Sigmoid colon (tissue), 7 donors: ENCODE results near the gene UBXN11. TPM values are rescaled to one million over a fixed set of nuclear protein-coding genes. Genes with fewer than 3 reads are reported as not detected.
A peak's percentile ranks its signal among the peaks of the same experiment; 100 is the strongest.

Experiments
- DNase-seq: peaks from one replicate; pipeline ENCODE4 v3.0.0-alpha.2; 2019
- H3K27ac ChIP-seq, 4 donors: fragments of 200-600 bp; sonication (generic); one replicate each; pipeline ENCODE4 v1.5.1; 2016 to 2019; ENCODE audit warnings: mild to moderate bottlenecking in 1 of 4
- H3K27me3 ChIP-seq, 3 donors: fragments of 200-600 bp; sonication (generic); one replicate each; pipeline ENCODE4 v1.5.1; 2019; ENCODE audit warnings: mild to moderate bottlenecking in 1 of 3
- H3K36me3 ChIP-seq, 4 donors: fragments of 200-600 bp; sonication (generic); one replicate each; pipeline ENCODE4 v1.5.1; 2016 to 2019
- H3K4me1 ChIP-seq, 4 donors: fragments of 200-600 bp; sonication (generic); one replicate each; pipeline ENCODE4 v1.5.1; 2017 to 2019
- H3K4me3 ChIP-seq, 4 donors: fragments of 200-600 bp; sonication (generic); one replicate each; pipeline ENCODE4 v1.5.1; 2017 to 2019; ENCODE audit warnings: mild to moderate bottlenecking in 2 of 4, moderate library complexity in 1 of 4
- H3K9me3 ChIP-seq, 4 donors: fragments of 200-600 bp in 3 of 4; sonication (generic) in 3 of 4; one replicate each; pipeline versions ENCODE4 v1.5.1 to v1.6.1; 2013 to 2019
- EP300 ChIP-seq, 4 donors: sonication (generic); formaldehyde crosslinking; IDR thresholded peaks; one replicate each; pipeline ENCODE4 v1.6.1; 2017; ENCODE audit warnings: antibody characterized with exemption in 4 of 4
- POLR2A ChIP-seq, 2 donors: fragments of 450-650 bp; IDR thresholded peaks; one replicate each; pipeline ENCODE4 v1.6.1; 2016; ENCODE audit warnings: antibody characterized with exemption in 2 of 2, mild to moderate bottlenecking in 2 of 2, moderate library complexity in 2 of 2
- POLR2AphosphoS5 ChIP-seq, 4 donors: sonication (generic); formaldehyde crosslinking; IDR thresholded peaks; one replicate each; pipeline ENCODE4 v1.6.1; 2017; ENCODE audit warnings: antibody characterized with exemption in 4 of 4
- WGBS, 2 donors: extraction: QIAGEN DNeasy Blood & Tissue Kit; methylation state at CpG; one replicate each; pipeline ENCODE4 v1.1.7; 2013; 5-methylcytosine and 5-hydroxymethylcytosine counted together
- intact Hi-C: fragments of 100-400 bp; cut with DNase I; formaldehyde crosslinking; loops from one replicate; pipeline ENCODE4 v1.15.1; 2023
- polyA plus RNA-seq, 3 donors: library from polyadenylated mRNA; stranded (reverse); fragments of 200-250 nt; gene quantifications; one replicate each; pipeline ENCODE4 v1.2.3, GENCODE V29; 2013
- total RNA-seq, 4 donors: library from RNA; depleted of rRNA; stranded (reverse); fragments of >200 nt; gene quantifications; one replicate each; pipeline ENCODE4 v1.1.0, GENCODE V29; 2016
- TF ChIP-seq, protein P1 (sequence below), 4 experiments: fragments of 450-650 bp in 3 of 4; fragments of 200-600 bp in 1 of 4; IDR thresholded peaks; one replicate each; pipeline ENCODE4 v1.5.1; 2016 to 2019; ENCODE audit warnings: antibody characterized with exemption in 4 of 4, mild to moderate bottlenecking in 3 of 4, moderate library complexity in 2 of 4
- donor health status: healthy with polysubstance abuse.
- donor health status: Bipolar disorder and iron deficiency.
- donor health status: healthy.

The UBXN11 gene
- total and polyA plus RNA-seq, 7 donors: 3.0 to 22.7 (median 12.5) TPM

DNA sequence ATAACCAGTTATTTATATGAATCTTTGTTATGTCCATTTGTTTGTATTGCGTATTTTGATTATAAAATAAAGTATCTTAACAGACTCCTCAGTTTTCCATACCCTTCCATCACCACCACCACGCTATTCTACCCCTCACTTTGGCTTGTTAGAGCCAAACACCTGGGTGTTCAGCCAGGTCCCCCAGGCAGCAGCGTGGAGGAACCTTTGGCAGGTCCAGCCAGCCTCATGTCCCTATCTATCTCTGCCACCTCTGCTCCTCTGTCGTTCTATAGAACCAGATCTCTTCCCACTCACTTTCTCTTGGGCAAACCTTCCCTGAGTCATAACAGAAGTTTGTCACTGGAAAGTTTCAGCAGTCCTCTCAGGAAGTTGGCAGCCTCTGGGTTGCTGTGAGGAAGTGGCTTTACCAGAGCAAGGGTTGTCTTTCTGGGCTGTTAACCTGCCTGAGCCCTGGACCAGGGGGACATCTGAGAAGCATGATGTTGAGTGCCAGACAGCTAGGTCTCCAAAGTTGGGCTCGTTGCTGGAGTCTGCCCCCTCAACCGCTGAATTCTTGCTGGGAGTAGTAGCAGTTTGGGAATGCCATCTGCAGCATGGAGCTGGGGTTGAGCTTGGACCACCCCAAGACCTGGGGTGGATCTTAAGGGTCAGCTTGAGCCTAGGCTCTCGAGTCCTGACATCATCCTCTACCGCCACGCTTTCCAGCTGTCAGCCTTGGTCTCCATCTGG, 27.5 kb downstream of the UBXN11 start:
- Histone ChIP-seq H3K4me3 (peak overlapping the region; percentile 72 to 84 (median 77)), H3K36me3 (peaks cover 0 to 5% (median 2%) of the 10 kb centered on the region in 4 donors), H3K27ac (peak overlapping the region; percentile 88 to 98 (median 91)), H3K9me3 (no peaks in the 10 kb centered on the region), H3K4me1 (peaks cover 0 to 59% (median 49%) of the 10 kb centered on the region in 4 donors), H3K27me3 (no peaks in the 10 kb centered on the region)
- TF ChIP-seq POLR2AphosphoS5 (IDR thresholded peaks at IDR 0.05) (peak in 2 of 4 donors; percentile 26 to 45), POLR2A (IDR thresholded peaks at IDR 0.05) (no peak)
- intact Hi-C loops: loop anchor here (5.0 kb wide), 3 partner anchors 112 to 193 kb away; partner anchors contain the start of genes C1orf232, DHDDS, HMGN2 and ZNF593
- WGBS, 2 donors: 10 to 38% methylated on average over 9 of the region's 9 CpGs
- no peak for DNase-seq

DNA sequence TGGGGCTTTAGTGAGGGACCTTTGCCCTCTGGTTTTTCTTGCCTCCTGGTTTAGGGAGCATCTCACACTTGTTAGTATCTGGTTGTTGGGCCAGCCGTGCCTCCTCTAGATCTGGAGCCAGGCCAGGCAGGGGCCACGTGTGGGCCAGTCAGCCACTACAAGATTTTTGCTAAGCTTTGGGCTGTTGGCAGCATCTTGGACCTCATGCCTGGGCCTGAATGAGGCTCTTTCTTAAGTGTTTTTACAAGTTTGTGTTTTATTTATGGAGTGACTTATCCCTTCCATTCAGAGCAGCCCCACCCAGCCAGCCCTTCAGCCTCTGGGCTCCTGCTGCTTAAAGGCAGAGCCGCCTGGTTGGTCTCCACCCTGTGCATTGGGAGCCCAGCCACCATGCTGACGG, 28.1 kb downstream of the UBXN11 start:
- Histone ChIP-seq H3K9me3 (no peaks in the 10 kb centered on the region), H3K27ac (peak overlapping the region; percentile 88 to 98 (median 91)), H3K4me1 (peaks cover 0 to 59% (median 49%) of the 10 kb centered on the region in 4 donors), H3K27me3 (no peaks in the 10 kb centered on the region), H3K36me3 (peaks cover 0 to 5% (median 2%) of the 10 kb centered on the region in 4 donors), H3K4me3 (no peak overlapping the region)
- DNase-seq: no peak
- TF ChIP-seq POLR2A (IDR thresholded peaks at IDR 0.05) (no peak), EP300 (IDR thresholded peaks at IDR 0.05) (no peak), POLR2AphosphoS5 (IDR thresholded peaks at IDR 0.05) (no peak)
- TF ChIP-seq, protein P1, sequence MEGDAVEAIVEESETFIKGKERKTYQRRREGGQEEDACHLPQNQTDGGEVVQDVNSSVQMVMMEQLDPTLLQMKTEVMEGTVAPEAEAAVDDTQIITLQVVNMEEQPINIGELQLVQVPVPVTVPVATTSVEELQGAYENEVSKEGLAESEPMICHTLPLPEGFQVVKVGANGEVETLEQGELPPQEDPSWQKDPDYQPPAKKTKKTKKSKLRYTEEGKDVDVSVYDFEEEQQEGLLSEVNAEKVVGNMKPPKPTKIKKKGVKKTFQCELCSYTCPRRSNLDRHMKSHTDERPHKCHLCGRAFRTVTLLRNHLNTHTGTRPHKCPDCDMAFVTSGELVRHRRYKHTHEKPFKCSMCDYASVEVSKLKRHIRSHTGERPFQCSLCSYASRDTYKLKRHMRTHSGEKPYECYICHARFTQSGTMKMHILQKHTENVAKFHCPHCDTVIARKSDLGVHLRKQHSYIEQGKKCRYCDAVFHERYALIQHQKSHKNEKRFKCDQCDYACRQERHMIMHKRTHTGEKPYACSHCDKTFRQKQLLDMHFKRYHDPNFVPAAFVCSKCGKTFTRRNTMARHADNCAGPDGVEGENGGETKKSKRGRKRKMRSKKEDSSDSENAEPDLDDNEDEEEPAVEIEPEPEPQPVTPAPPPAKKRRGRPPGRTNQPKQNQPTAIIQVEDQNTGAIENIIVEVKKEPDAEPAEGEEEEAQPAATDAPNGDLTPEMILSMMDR (IDR thresholded peaks at IDR 0.05): no peak
- intact Hi-C loops: loop anchor here (5.0 kb wide), 3 partner anchors 111 to 194 kb away; partner anchors contain the start of genes C1orf232, DHDDS, HMGN2 and ZNF593
- WGBS, 2 donors: 7 to 41% methylated on average over 4 of the region's 4 CpGs

DNA sequence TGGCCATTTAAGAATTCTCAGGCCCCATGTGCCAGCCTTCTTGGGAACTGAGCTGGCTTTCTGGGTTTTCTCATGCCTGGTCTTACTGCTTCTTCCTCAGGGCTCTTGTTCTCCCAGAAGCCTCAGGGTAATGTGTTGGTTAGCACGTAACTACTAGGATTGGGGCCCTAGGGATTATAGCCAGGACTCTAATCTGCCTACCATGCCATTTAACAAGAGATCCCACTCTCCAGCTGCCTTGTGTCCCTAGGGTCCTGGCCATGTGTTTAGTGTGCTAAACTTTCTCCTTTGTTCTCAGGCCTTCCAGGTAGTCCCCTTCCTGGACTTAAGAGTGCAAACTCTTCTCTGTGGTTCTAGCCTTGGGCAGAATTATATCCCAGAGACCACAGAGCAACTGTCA, 28.7 kb downstream of the UBXN11 start:
- TF ChIP-seq, protein P1 (IDR thresholded peaks at IDR 0.05): no peak
- TF ChIP-seq POLR2A (IDR thresholded peaks at IDR 0.05): no peak
- no peak for TF ChIP-seq EP300 (IDR thresholded peaks at IDR 0.05)
- TF ChIP-seq POLR2AphosphoS5 (IDR thresholded peaks at IDR 0.05): no peak
- no peak for DNase-seq
- intact Hi-C loops: loop anchor here (5.0 kb wide), 3 partner anchors 110 to 195 kb away; partner anchors contain the start of genes C1orf232, DHDDS, HMGN2 and ZNF593
- peaks cover 0 to 57% (median 48%) of the 10 kb centered on the region in 4 donors for H3K4me1 ChIP-seq
- H3K27ac ChIP-seq: peak overlapping the region; percentile 88 to 98 (median 91)
- no peak overlapping the region for H3K4me3 ChIP-seq
- no peaks in the 10 kb centered on the region for H3K9me3 ChIP-seq
- 29 to 84% methylated on average over 1 of the region's 1 CpG for WGBS, 2 donors
- no peaks in the 10 kb centered on the region for H3K27me3 ChIP-seq
- H3K36me3 ChIP-seq: peaks cover 0 to 5% (median 2%) of the 10 kb centered on the region in 4 donors

DNA sequence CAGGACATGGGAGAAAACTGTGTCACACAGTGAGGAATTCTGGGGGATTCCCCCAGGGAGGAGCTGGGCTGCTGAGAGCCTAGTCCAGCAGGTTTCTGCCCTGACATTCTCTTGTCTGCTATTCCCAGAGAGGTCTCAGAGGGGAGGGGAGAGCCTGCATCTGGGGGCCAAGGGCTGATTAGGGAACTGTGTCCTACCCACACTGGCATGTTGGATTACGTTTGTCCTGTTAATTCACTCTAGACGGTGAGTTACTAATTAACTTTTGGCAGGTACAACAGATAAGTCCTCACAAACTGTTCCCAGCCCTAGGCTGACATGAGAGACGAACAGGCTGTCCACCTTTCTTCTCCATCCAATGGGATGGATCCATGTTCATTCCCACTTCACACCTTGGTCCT, 29.2 kb downstream of the UBXN11 start:
- Histone ChIP-seq H3K9me3 (no peaks in the 10 kb centered on the region), H3K4me3 (no peak overlapping the region), H3K36me3 (peaks cover 0 to 5% (median 2%) of the 10 kb centered on the region in 4 donors), H3K27me3 (no peaks in the 10 kb centered on the region), H3K4me1 (peaks cover 0 to 55% (median 46%) of the 10 kb centered on the region in 4 donors), H3K27ac (peak overlapping the region; percentile 76 to 98 (median 91))
- 18 to 68% methylated on average over 3 of the region's 3 CpGs for WGBS, 2 donors
- intact Hi-C loops: loop anchor here (5.0 kb wide), 3 partner anchors 110 to 195 kb away; partner anchors contain the start of genes C1orf232, DHDDS, HMGN2 and ZNF593
- DNase-seq: no peak
- TF ChIP-seq EP300 (IDR thresholded peaks at IDR 0.05) (no peak), POLR2A (IDR thresholded peaks at IDR 0.05) (peak in 1 of 2 donors; percentile 22)

DNA sequence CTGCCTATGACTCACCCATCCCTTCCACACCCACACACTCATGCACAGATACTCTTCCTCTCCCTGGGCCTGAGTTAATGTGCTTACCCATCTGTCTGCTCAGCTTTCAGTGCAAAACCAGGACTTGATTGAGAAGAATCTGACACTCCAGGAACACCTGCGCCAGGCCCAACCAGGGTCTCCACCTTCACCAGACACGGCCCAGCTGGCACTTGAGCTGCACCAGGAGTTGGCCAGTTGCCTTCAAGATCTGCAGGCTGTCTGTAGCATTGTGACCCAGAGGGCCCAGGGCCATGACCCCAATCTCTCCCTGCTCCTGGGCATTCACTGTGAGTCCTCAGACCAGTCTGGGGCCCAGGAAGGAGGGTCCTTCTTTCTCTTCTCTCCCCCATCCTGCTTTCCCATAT, 30.0 kb downstream of the UBXN11 start:
- intact Hi-C loops: loop anchor here (5.0 kb wide), 3 partner anchors 109 to 196 kb away; partner anchors contain the start of genes C1orf232, DHDDS, HMGN2 and ZNF593
- Histone ChIP-seq H3K9me3 (no peaks in the 10 kb centered on the region), H3K4me1 (peaks cover 0 to 48% (median 38%) of the 10 kb centered on the region in 4 donors), H3K36me3 (peaks cover 0 to 5% (median 2%) of the 10 kb centered on the region in 4 donors), H3K4me3 (no peak overlapping the region), H3K27ac (peak overlapping the region; percentile 69 to 98 (median 84)), H3K27me3 (no peaks in the 10 kb centered on the region)
- WGBS, 2 donors: 51 to 71% methylated on average over 2 of the region's 2 CpGs
- no peak for DNase-seq
- TF ChIP-seq POLR2AphosphoS5 (IDR thresholded peaks at IDR 0.05): no peak
- TF ChIP-seq EP300 (IDR thresholded peaks at IDR 0.05): no peak
- TF ChIP-seq, protein P1 (IDR thresholded peaks at IDR 0.05): no peak
- no peak for TF ChIP-seq POLR2A (IDR thresholded peaks at IDR 0.05)
